ENCODE measurements around the gene CD93.

GRCh38 chr20:23083553-23084220 is 2.4 kb downstream of the CD93 start:
- TF ChIP-seq REST (IDR thresholded peaks at IDR 0.05; ENCODE audit: low read depth): no peak
- TF ChIP-seq CEBPB (IDR thresholded peaks at IDR 0.05): no peak
- TF ChIP-seq ZBTB7A (IDR thresholded peaks at IDR 0.05; ENCODE audit: low read depth): no peak
- TF ChIP-seq MAX (IDR thresholded peaks at IDR 0.05): no peak
- no peak for TF ChIP-seq TCF12 (IDR thresholded peaks at IDR 0.05; ENCODE audit: low read depth)
- TF ChIP-seq RAD21 (IDR thresholded peaks at IDR 0.05; ENCODE audit: low read depth): no peak
- TF ChIP-seq FOXM1 (IDR thresholded peaks at IDR 0.05; ENCODE audit: borderline replicate concordance, low read depth): no peak
- TF ChIP-seq EP300 (IDR thresholded peaks at IDR 0.05; ENCODE audit: borderline replicate concordance): no peak
- TF ChIP-seq TAF1 (IDR thresholded peaks at IDR 0.05; ENCODE audit: low read depth): no peak
- TF ChIP-seq USF1 (IDR thresholded peaks at IDR 0.05): no peak
- no peak for TF ChIP-seq NFIC (IDR thresholded peaks at IDR 0.05)
